WTC11 (cell line): ENCODE data around the gene ZMIZ1. TPM values are rescaled to one million over a fixed set of nuclear protein-coding genes. Genes with fewer than 3 reads are reported as not detected.

Source experiments
- ATAC-seq: fragments of 200-7000 bp; cut with Tn5 transposase; 2 replicates; pipeline ENCODE4 v1.10.0; 2021; ENCODE audit warnings: mild to moderate bottlenecking, moderate library complexity
- CTCF ChIA-PET: fragments of 300-600 bp; sonication (Branson Sonifier 250); formaldehyde crosslinking; loops from one replicate; lab custom pipeline; 2021; ENCODE audit warnings: antibody characterized with exemption; lab: Charles Lee
- POLR2A ChIA-PET: fragments of 350-600 bp; sonication (Branson Sonifier 250); formaldehyde crosslinking; loops from one replicate; lab custom pipeline; 2021; ENCODE audit warnings: antibody characterized with exemption; lab: Charles Lee
- DNase-seq: peaks from one replicate; pipeline ENCODE4 v3.0.0; 2021; ENCODE audit warnings: low spot score
- H3K27ac Mint-ChIP-seq: 2 replicates; pipeline ENCODE4 v1.8.0; 2021; ENCODE audit warnings: mixed read lengths
- H3K27me3 Mint-ChIP-seq: 2 replicates; pipeline ENCODE4 v1.8.0; 2021; ENCODE audit warnings: low read depth, mild to moderate bottlenecking, moderate library complexity, mixed read lengths
- H3K36me3 Mint-ChIP-seq: 2 replicates; pipeline ENCODE4 v1.8.0; 2021; ENCODE audit warnings: mixed read lengths
- H3K4me1 Mint-ChIP-seq: 2 replicates; pipeline ENCODE4 v1.8.0; 2022; ENCODE audit warnings: mixed read lengths
- H3K4me3 Mint-ChIP-seq: 2 replicates; pipeline ENCODE4 v1.8.0; 2021; ENCODE audit warnings: mild to moderate bottlenecking, moderate library complexity, mixed read lengths
- H3K9me3 Mint-ChIP-seq: 2 replicates; pipeline ENCODE4 v1.8.0; 2021; ENCODE audit warnings: mixed read lengths
- ATF6 ChIP-seq: sonication (generic); formaldehyde crosslinking; IDR thresholded peaks from 2 replicates; pipeline ENCODE4 v1.8.1; 2023; ENCODE audit warnings: mild to moderate bottlenecking, missing genetic modification reagents
- E2F5 ChIP-seq: sonication (generic); formaldehyde crosslinking; IDR thresholded peaks from 2 replicates; pipeline ENCODE4 v1.8.1; 2022; ENCODE audit warnings: mild to moderate bottlenecking, moderate library complexity, missing genetic modification reagents
- EMX1 ChIP-seq: fragments of 250-450 bp; sonication (Bioruptor Pico); IDR thresholded peaks from 2 replicates; pipeline ENCODE4 v1.8.0; 2021; ENCODE audit warnings: mild to moderate bottlenecking
- JUN ChIP-seq: sonication (generic); formaldehyde crosslinking; IDR thresholded peaks from 2 replicates; pipeline ENCODE4 v1.8.0; 2023; ENCODE audit warnings: mild to moderate bottlenecking, missing genetic modification reagents
- MAX ChIP-seq: sonication (generic); formaldehyde crosslinking; IDR thresholded peaks from 2 replicates; pipeline ENCODE4 v1.8.0; 2022; ENCODE audit warnings: mild to moderate bottlenecking, missing genetic modification reagents
- SMAD4 ChIP-seq: sonication (generic); formaldehyde crosslinking; IDR thresholded peaks from 2 replicates; pipeline ENCODE4 v1.8.0; 2022; ENCODE audit warnings: mild to moderate bottlenecking, missing genetic modification reagents
- TCF7 ChIP-seq: sonication (generic); formaldehyde crosslinking; IDR thresholded peaks from 2 replicates; pipeline ENCODE4 v1.8.0; 2022; ENCODE audit warnings: mild to moderate bottlenecking, low read depth, missing genetic modification reagents, moderate library complexity
- TEAD4 ChIP-seq: sonication (generic); formaldehyde crosslinking; IDR thresholded peaks from 2 replicates; pipeline ENCODE4 v1.8.0; 2022; ENCODE audit warnings: mild to moderate bottlenecking, missing genetic modification reagents
- USF1 ChIP-seq: sonication (generic); formaldehyde crosslinking; IDR thresholded peaks from 2 replicates; pipeline ENCODE4 v1.8.0; 2022; ENCODE audit warnings: mild to moderate bottlenecking, missing genetic modification reagents
- ZBTB21 ChIP-seq: sonication (generic); formaldehyde crosslinking; IDR thresholded peaks from 2 replicates; pipeline ENCODE4 v1.8.1; 2023; ENCODE audit warnings: mild to moderate bottlenecking, missing genetic modification reagents, borderline replicate concordance
- ZNF138 ChIP-seq: sonication (generic); formaldehyde crosslinking; conservative IDR thresholded peaks from 2 replicates; pipeline ENCODE4 v1.8.1; 2022; ENCODE audit warnings: mild to moderate bottlenecking, moderate library complexity, missing genetic modification reagents
- ZNF317 ChIP-seq: sonication (generic); formaldehyde crosslinking; IDR thresholded peaks from 2 replicates; pipeline ENCODE4 v1.8.1; 2023; ENCODE audit warnings: low read depth, mild to moderate bottlenecking, moderate library complexity, missing genetic modification reagents, borderline replicate concordance
- ZNF425 ChIP-seq: fragments of 250-450 bp; sonication (Bioruptor Pico); conservative IDR thresholded peaks from 2 replicates; pipeline ENCODE4 v1.9.0; 2021; ENCODE audit warnings: mild to moderate bottlenecking
- ZNF532 ChIP-seq: fragments of 250-450 bp; sonication (Bioruptor Pico); IDR thresholded peaks from 2 replicates; pipeline ENCODE4 v1.9.0; 2021; ENCODE audit warnings: mild to moderate bottlenecking, borderline replicate concordance
- total RNA-seq: library from RNA; stranded (reverse); gene quantifications from 3 replicates; pipeline ENCODE4 v1.2.3, GENCODE V29; 2021

Gene ZMIZ1
- total RNA-seq, 1 experiment from 2014 or later: 44.4 TPM

- H3K4me1 Mint-ChIP-seq: peaks cover 71% of the 10 kb centered on the region
- ChIA-PET POLR2A (no interaction called here), CTCF (no interaction called here)
- DNase-seq (no peak), ATAC-seq (no peak)
- peaks cover 5% of the 10 kb centered on the region; the same call in 1 of the 2 replicates for H3K36me3 Mint-ChIP-seq
- H3K9me3 Mint-ChIP-seq: no peaks in the 10 kb centered on the region
- H3K27me3 Mint-ChIP-seq: no peaks in the 10 kb centered on the region
- H3K4me3 Mint-ChIP-seq: no peak overlapping the region
- TF ChIP-seq ATF6 (CRISPR knock-in tag) (no peak), SMAD4 (CRISPR knock-in tag) (no peak), USF1 (CRISPR knock-in tag) (no peak), MAX (CRISPR knock-in tag) (no peak)
- H3K27ac Mint-ChIP-seq: no peak overlapping the region
Measured at GRCh38 chr10:79108728-79109127, 40.0 kb downstream of the ZMIZ1 start.

- Mint-ChIP-seq H3K27me3 (no peaks in the 10 kb centered on the region), H3K4me1 (peaks cover 78% of the 10 kb centered on the region), H3K36me3 (peaks cover 5% of the 10 kb centered on the region; the same call in 1 of the 2 replicates), H3K4me3 (no peak overlapping the region), H3K9me3 (no peaks in the 10 kb centered on the region), H3K27ac (no peak overlapping the region)
- POLR2A ChIA-PET: no interaction called here
- ATAC-seq (no peak), DNase-seq (no peak)
- CTCF ChIA-PET: interaction anchor here (1.2 kb wide), 1 partner anchor 13 kb away, joined by 4 read pairs; no protein-coding TSS in a partner anchor
- TF ChIP-seq USF1 (CRISPR knock-in tag): no peak
- TF ChIP-seq ZNF317: no peak
- TF ChIP-seq JUN (CRISPR knock-in tag): no peak
- TF ChIP-seq EMX1 (CRISPR knock-in tag): no peak
- no peak for TF ChIP-seq ZNF138 (CRISPR knock-in tag)
- no peak for TF ChIP-seq TEAD4 (CRISPR knock-in tag)
- no peak for TF ChIP-seq ZNF425 (CRISPR knock-in tag)
- no peak for TF ChIP-seq TCF7 (CRISPR knock-in tag)
- TF ChIP-seq ZNF532 (CRISPR knock-in tag): no peak
- no peak for TF ChIP-seq E2F5 (CRISPR knock-in tag)
- no peak for TF ChIP-seq ZBTB21 (CRISPR knock-in tag)
Measured at GRCh38 chr10:79111427-79111826, 42.7 kb downstream of the ZMIZ1 start.
